Liver (tissue), 9 donors: ENCODE measurements around the gene TPRG1L. TPM values are rescaled to one million over a fixed set of nuclear protein-coding genes. Genes with fewer than 3 reads are reported as not detected.
"Not testable (repeated sequence)": the region's sequence is repeated elsewhere in the genome, so short reads cannot be mapped to it uniquely, and the experiment has no call there.

Experiments used
- DNase-seq: peaks from one replicate; pipeline ENCODE4 v3.0.0-alpha.2; 2017; ENCODE audit warnings: low spot score
- H3K27ac ChIP-seq, 2 donors: one replicate each; pipeline ENCODE4 v1.7.0; 2013; ENCODE audit warnings: inconsistent platforms in 2 of 2, low read length in 2 of 2, control low read depth in 1 of 2, low read depth in 1 of 2, mild to moderate bottlenecking in 1 of 2
- H3K27me3 ChIP-seq, 4 donors: one replicate each; pipeline versions ENCODE4 v1.6.1 to v1.7.0; 2013; ENCODE audit warnings: low read length in 3 of 4, inconsistent platforms in 1 of 4, mild to moderate bottlenecking in 1 of 4, moderate library complexity in 1 of 4; ENCODE audit not compliant: control insufficient read depth in 4 of 4, insufficient read depth in 4 of 4
- H3K36me3 ChIP-seq, 4 donors: one replicate each; pipeline versions ENCODE4 v1.6.1 to v1.7.0; 2013; ENCODE audit warnings: low read length in 3 of 4, mild to moderate bottlenecking in 3 of 4, low read depth in 1 of 4, moderate library complexity in 1 of 4; ENCODE audit not compliant: control insufficient read depth in 4 of 4, insufficient read depth in 3 of 4
- H3K4me1 ChIP-seq, 4 donors: one replicate each; pipeline versions ENCODE4 v1.6.1 to v1.7.0; 2013; ENCODE audit warnings: low read length in 3 of 4, mild to moderate bottlenecking in 3 of 4, moderate library complexity in 1 of 4; ENCODE audit not compliant: control insufficient read depth in 4 of 4, insufficient read depth in 4 of 4
- H3K4me3 ChIP-seq, 3 donors: one replicate each; pipeline versions ENCODE4 v1.6.1 to v1.7.0; 2013; ENCODE audit warnings: low read length in 3 of 3, control low read depth in 1 of 3, low read depth in 1 of 3, mild to moderate bottlenecking in 1 of 3
- H3K9ac ChIP-seq, 2 donors: one replicate each; pipeline ENCODE4 v1.7.0; 2013; ENCODE audit warnings: low read length in 2 of 2, mild to moderate bottlenecking in 2 of 2, moderate library complexity in 2 of 2, control low read depth in 1 of 2, low read depth in 1 of 2
- H3K9me3 ChIP-seq, 4 donors: one replicate each; pipeline versions ENCODE4 v1.6.1 to v1.7.0; 2013; ENCODE audit warnings: low read length in 3 of 4; ENCODE audit not compliant: control insufficient read depth in 4 of 4
- EGR1 ChIP-seq, 2 donors: IDR thresholded peaks; 2 replicates each; pipeline ENCODE4 v1.6.1; 2016 to 2018; ENCODE audit warnings: antibody characterized with exemption in 2 of 2, low read depth in 2 of 2
- FOXA1 ChIP-seq: IDR thresholded peaks from 2 replicates; pipeline ENCODE4 v1.6.1; 2016; ENCODE audit warnings: antibody characterized with exemption
- FOXA2 ChIP-seq: IDR thresholded peaks from 2 replicates; pipeline ENCODE4 v1.6.1; 2016; ENCODE audit warnings: antibody characterized with exemption
- GABPA ChIP-seq, 2 donors: IDR thresholded peaks in 1 of 2; conservative IDR thresholded peaks in 1 of 2; 2 replicates each; pipeline ENCODE4 v1.6.1; 2016; ENCODE audit warnings: antibody characterized with exemption in 2 of 2, mild to moderate bottlenecking in 1 of 2, moderate library complexity in 1 of 2
- HNF4A ChIP-seq, 2 donors: conservative IDR thresholded peaks; 2 replicates each; pipeline ENCODE4 v1.6.1; 2016; ENCODE audit warnings: antibody characterized with exemption in 2 of 2, mild to moderate bottlenecking in 2 of 2
- HNF4G ChIP-seq: IDR thresholded peaks from 2 replicates; pipeline ENCODE4 v1.6.1; 2016; ENCODE audit warnings: antibody characterized with exemption
- JUND ChIP-seq, 2 donors: IDR thresholded peaks; 2 replicates each; pipeline ENCODE4 v1.6.1; 2016; ENCODE audit warnings: antibody characterized with exemption in 2 of 2
- MAX ChIP-seq: IDR thresholded peaks from 2 replicates; pipeline ENCODE4 v1.6.1; 2016; ENCODE audit warnings: antibody characterized with exemption
- NR2F2 ChIP-seq: IDR thresholded peaks from 2 replicates; pipeline ENCODE4 v1.6.1; 2016; ENCODE audit warnings: antibody characterized with exemption
- RAD21 ChIP-seq, 2 donors: IDR thresholded peaks; 2 replicates each; pipeline ENCODE4 v1.6.1; 2016; ENCODE audit warnings: antibody characterized with exemption in 2 of 2, mild to moderate bottlenecking in 2 of 2
- REST ChIP-seq: IDR thresholded peaks from 2 replicates; pipeline ENCODE4 v1.6.1; 2016; ENCODE audit warnings: antibody characterized with exemption, mild to moderate bottlenecking
- RXRA ChIP-seq, 2 donors: IDR thresholded peaks; 2 replicates each; pipeline ENCODE4 v1.6.1; 2017 to 2018; ENCODE audit warnings: antibody characterized with exemption in 2 of 2, mild to moderate bottlenecking in 1 of 2
- SP1 ChIP-seq: IDR thresholded peaks from 2 replicates; pipeline ENCODE4 v1.6.1; 2018; ENCODE audit warnings: antibody characterized with exemption, mild to moderate bottlenecking
- TAF1 ChIP-seq: conservative IDR thresholded peaks from 2 replicates; pipeline ENCODE4 v1.6.1; 2016; ENCODE audit warnings: antibody characterized with exemption, mild to moderate bottlenecking
- YY1 ChIP-seq: IDR thresholded peaks from 2 replicates; pipeline ENCODE4 v1.6.1; 2016; ENCODE audit warnings: antibody characterized with exemption, mild to moderate bottlenecking
- ZBTB33 ChIP-seq: IDR thresholded peaks from 2 replicates; pipeline ENCODE4 v1.6.1; 2016; ENCODE audit warnings: antibody characterized with exemption
- WGBS: extraction: QIAGEN DNeasy Blood & Tissue Kit; methylation state at CpG from one replicate; pipeline ENCODE4 v1.1.7; 2013; 5-methylcytosine and 5-hydroxymethylcytosine counted together
- polyA plus RNA-seq, 2 donors: library from polyadenylated mRNA; stranded (reverse) in 1 of 2; unstranded in 1 of 2; fragments of 200-250 nt in 1 of 2; fragments of >200 nt in 1 of 2; fragmentation: Nextera tagmentation in 1 of 2; extraction: Ambion mirVana in 1 of 2; gene quantifications; one replicate each; pipeline versions ENCODE4 v1.2.1 to v1.2.3, GENCODE V29; 2013 to 2015
- total RNA-seq, 2 donors: library from RNA; depleted of rRNA; stranded (reverse); fragments of >200 nt; gene quantifications; one replicate each; pipeline ENCODE4 v1.2.3, GENCODE V29; 2014
- TF ChIP-seq, protein P1 (sequence below): fragments of 150-350 bp; IDR thresholded peaks from 2 replicates; pipeline ENCODE4 v1.5.1; 2017; ENCODE audit warnings: improper control_type of control experiment, low read depth, low read length; ENCODE audit not compliant: missing input control
- TF ChIP-seq, protein P2 (sequence below): IDR thresholded peaks from 2 replicates; pipeline ENCODE4 v1.6.1; 2016; ENCODE audit warnings: antibody characterized with exemption
- donor health status: healthy.
- donor health status: healthy.
- donor health status: healthy.
- donor health status: healthy.
- donor health status: healthy.

The TPRG1L gene
- total and polyA plus RNA-seq, 4 donors: 29.3 to 51.0 (median 43.9) TPM

DNA sequence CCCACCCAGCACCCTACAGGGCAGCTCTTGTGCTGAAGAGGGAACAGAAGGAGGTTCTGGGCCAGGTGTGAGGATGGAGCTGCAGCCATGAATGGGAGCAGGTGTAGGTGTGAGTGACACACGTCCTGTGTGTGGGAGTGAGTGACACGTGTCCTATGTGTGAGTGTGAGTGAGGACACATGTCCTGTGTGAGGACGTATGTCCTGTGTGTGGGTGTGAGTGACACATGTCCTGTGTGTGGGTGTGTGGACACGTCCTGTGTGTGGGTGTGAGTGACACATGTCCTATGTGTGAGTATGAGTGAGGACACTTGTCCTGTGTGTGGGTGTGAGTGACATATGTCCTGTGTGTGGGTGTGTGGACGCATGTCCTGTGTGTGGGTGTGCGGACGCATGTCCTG, 39.9 kb upstream of the TPRG1L start:
- no peak overlapping the region for H3K4me3 ChIP-seq
- TF ChIP-seq RXRA (IDR thresholded peaks at IDR 0.05) (no peak), NR2F2 (no peak), EGR1 (IDR thresholded peaks at IDR 0.05; ENCODE audit: low read depth in 2 of 2) (no peak), RAD21 (IDR thresholded peaks at IDR 0.05) (no peak), SP1 (no peak), REST (no peak), YY1 (no peak), GABPA (IDR thresholded peaks at IDR 0.05 in 1 of 2, conservative IDR thresholded peaks at IDR 0.05 in 1 of 2) (no peak), JUND (IDR thresholded peaks at IDR 0.05) (no peak), HNF4G (no peak), ZBTB33 (no peak), MAX (no peak), FOXA1 (no peak), FOXA2 (no peak), HNF4A (conservative IDR thresholded peaks at IDR 0.05) (no peak), TAF1 (no peak)
- TF ChIP-seq, protein P1, sequence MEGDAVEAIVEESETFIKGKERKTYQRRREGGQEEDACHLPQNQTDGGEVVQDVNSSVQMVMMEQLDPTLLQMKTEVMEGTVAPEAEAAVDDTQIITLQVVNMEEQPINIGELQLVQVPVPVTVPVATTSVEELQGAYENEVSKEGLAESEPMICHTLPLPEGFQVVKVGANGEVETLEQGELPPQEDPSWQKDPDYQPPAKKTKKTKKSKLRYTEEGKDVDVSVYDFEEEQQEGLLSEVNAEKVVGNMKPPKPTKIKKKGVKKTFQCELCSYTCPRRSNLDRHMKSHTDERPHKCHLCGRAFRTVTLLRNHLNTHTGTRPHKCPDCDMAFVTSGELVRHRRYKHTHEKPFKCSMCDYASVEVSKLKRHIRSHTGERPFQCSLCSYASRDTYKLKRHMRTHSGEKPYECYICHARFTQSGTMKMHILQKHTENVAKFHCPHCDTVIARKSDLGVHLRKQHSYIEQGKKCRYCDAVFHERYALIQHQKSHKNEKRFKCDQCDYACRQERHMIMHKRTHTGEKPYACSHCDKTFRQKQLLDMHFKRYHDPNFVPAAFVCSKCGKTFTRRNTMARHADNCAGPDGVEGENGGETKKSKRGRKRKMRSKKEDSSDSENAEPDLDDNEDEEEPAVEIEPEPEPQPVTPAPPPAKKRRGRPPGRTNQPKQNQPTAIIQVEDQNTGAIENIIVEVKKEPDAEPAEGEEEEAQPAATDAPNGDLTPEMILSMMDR: no peak
- TF ChIP-seq, protein P2, sequence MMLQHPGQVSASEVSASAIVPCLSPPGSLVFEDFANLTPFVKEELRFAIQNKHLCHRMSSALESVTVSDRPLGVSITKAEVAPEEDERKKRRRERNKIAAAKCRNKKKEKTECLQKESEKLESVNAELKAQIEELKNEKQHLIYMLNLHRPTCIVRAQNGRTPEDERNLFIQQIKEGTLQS: no peak
- H3K9ac ChIP-seq: no peak overlapping the region
- no peak for DNase-seq
- H3K9me3 ChIP-seq: no peaks in the 10 kb centered on the region
- no peaks in the 10 kb centered on the region for H3K27me3 ChIP-seq
- H3K36me3 ChIP-seq: no peaks in the 10 kb centered on the region
- WGBS: 86% methylated on average over 7 of the region's 7 CpGs
- H3K27ac ChIP-seq: no peak overlapping the region
- no peaks in the 10 kb centered on the region for H3K4me1 ChIP-seq

- not testable (repeated sequence) for H3K36me3 ChIP-seq, DNase-seq, H3K9ac ChIP-seq, H3K4me3 ChIP-seq, H3K4me1 ChIP-seq, H3K27ac ChIP-seq, H3K9me3 ChIP-seq, H3K27me3 ChIP-seq
- 72% methylated on average over 6 of the region's 6 CpGs for WGBS
Observed at GRCh38 chr1:3585353-3585868, 39.4 kb upstream of the TPRG1L start.
